GM21423 (cell line): ENCODE results near the gene ST7.
A peak's percentile ranks its signal among the peaks of the same experiment; 100 is the strongest.
"Not testable (repeated sequence)": the region's sequence is repeated elsewhere in the genome, so short reads cannot be mapped to it uniquely, and the experiment has no call there.

ENCODE experiments used
- ATAC-seq: cut with Tn5 transposase; IDR thresholded peaks from one replicate; pipeline ENCODE4 v1.9.1; 2021; ENCODE audit warnings: mild to moderate bottlenecking, moderate library complexity; ENCODE audit not compliant: unreplicated experiment

The ST7 gene

GRCh38 chr7:116953372-116953905 lies at the start of gene ST7:
ST7 (plus strand) TSS chr7:116953501; CDS start chr7:116953541, 40 bp downstream.
- peak; percentile 40 for ATAC-seq

- no peak for ATAC-seq
Observed at GRCh38 chr7:116906391-116906790, 46.9 kb upstream of the ST7 start.

- ATAC-seq = no peak
Observed at GRCh38 chr7:116910383-116910782, 42.9 kb upstream of the ST7 start.

- no peak for ATAC-seq
Observed at GRCh38 chr7:116911801-116912200, 41.5 kb upstream of the ST7 start.

- ATAC-seq = no peak
Observed at GRCh38 chr7:116912269-116912909, 40.9 kb upstream of the ST7 start.

- no peak for ATAC-seq
Observed at GRCh38 chr7:116918704-116919103, 34.6 kb upstream of the ST7 start.

GRCh38 chr7:116920359-116920758 lies 32.9 kb upstream of the ST7 start:
- ATAC-seq = no peak

- ATAC-seq = no peak
Observed at GRCh38 chr7:116922545-116922944, 30.8 kb upstream of the ST7 start.

- no peak for ATAC-seq
Observed at GRCh38 chr7:116924741-116925140, 28.6 kb upstream of the ST7 start.

GRCh38 chr7:116929021-116929420 lies 24.3 kb upstream of the ST7 start:
- no peak for ATAC-seq

GRCh38 chr7:116929914-116930913 lies 23.1 kb upstream of the ST7 start:
- peak; percentile 74 for ATAC-seq

GRCh38 chr7:116932566-116932965 lies 20.7 kb upstream of the ST7 start:
- ATAC-seq = no peak

- ATAC-seq = no peak
Observed at GRCh38 chr7:116933465-116933864, 19.8 kb upstream of the ST7 start.

- ATAC-seq = no peak
Observed at GRCh38 chr7:116934580-116934979, 18.7 kb upstream of the ST7 start.

- not testable (repeated sequence) for ATAC-seq
Observed at GRCh38 chr7:116936844-116937243, 16.5 kb upstream of the ST7 start.

- ATAC-seq = no peak
Observed at GRCh38 chr7:116938678-116939077, 14.6 kb upstream of the ST7 start.

GRCh38 chr7:116940689-116941370 lies 12.5 kb upstream of the ST7 start:
- ATAC-seq = no peak

GRCh38 chr7:116942504-116942903 lies 10.8 kb upstream of the ST7 start:
- ATAC-seq = no peak

GRCh38 chr7:116948934-116949333 lies 4.4 kb upstream of the ST7 start:
- ATAC-seq = no peak

GRCh38 chr7:116949941-116950801 lies 3.1 kb upstream of the ST7 start:
- ATAC-seq = no peak
